Hematopoietic multipotent progenitor cell treated with erythropoietin and hydrocortisone succinate and interleukin-3 and kit ligand, for 15 days (in vitro differentiated cells): Measurements from ENCODE around the gene POP4.
"Not testable (repeated sequence)": the region's sequence is repeated elsewhere in the genome, so short reads cannot be mapped to it uniquely, and the experiment has no call there.

Experiments
- DNase-seq: peaks from one replicate; pipeline ENCODE4 v3.0.0-alpha.2; 2015; ENCODE audit warnings: low spot score

Gene POP4

GRCh38 chr19:29612121-29612520, 6.0 kb downstream of the POP4 start:
- no peak for DNase-seq

DNA sequence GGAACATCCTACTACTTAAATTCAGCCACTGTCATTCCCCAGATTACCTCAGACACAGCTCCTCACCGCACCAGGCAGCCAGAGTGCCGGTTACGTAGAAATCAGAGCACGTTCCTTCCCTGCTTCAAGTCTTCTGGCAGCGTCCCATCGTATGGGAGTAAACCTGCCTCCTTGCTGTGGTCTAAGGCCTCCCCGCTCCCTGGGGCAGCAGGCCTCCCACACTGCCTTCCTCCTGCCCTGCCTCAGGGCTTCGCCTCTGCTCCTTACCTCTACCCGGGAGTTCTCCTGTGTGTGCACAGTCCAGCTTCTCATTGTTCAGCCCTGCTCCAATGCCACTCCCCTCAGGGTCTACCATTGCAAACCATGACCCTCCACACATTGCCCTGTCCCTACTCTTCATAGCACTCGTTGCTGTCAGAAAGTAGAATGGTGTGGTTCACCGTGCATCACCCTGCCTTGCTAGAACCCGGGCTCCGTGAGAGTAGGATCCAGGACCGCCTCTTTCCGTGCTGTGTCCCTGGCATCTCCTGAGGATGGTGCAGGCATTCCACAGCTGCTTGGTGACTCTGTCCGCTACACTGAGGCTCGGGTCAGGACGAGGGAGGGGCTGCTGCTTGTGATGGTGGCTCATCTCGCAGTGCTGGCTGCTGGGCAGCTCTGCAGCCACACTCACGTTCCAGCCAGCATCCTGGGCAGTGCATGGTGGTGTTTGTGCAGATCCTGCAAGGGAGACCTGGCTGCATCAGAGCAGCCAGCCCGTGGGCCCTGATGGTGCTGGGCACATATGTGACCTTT, 6.9 kb downstream of the POP4 start:
- no peak for DNase-seq

- no peak for DNase-seq
Observed at GRCh38 chr19:29614046-29614445, 8.0 kb downstream of the POP4 start.

DNA sequence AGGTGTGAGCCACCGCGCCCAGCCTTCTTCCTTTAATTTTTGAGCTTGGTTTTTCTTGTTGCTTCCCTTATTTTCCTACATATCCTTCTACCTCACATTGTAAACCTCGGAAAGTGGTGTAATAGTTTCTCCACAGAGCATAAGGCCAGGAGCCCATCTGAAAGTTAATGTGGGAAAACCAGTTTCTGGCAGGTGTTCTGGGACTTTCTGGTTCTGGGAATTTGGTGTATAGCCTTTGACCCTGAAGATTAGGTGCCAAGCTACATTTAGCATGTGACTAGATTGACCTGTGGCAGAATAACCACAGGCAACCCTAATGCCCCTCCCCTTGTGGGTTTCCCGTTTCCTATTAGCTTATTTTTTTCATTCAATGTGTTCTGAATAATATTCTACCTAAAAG, 8.7 kb downstream of the POP4 start:
- no peak for DNase-seq

DNA sequence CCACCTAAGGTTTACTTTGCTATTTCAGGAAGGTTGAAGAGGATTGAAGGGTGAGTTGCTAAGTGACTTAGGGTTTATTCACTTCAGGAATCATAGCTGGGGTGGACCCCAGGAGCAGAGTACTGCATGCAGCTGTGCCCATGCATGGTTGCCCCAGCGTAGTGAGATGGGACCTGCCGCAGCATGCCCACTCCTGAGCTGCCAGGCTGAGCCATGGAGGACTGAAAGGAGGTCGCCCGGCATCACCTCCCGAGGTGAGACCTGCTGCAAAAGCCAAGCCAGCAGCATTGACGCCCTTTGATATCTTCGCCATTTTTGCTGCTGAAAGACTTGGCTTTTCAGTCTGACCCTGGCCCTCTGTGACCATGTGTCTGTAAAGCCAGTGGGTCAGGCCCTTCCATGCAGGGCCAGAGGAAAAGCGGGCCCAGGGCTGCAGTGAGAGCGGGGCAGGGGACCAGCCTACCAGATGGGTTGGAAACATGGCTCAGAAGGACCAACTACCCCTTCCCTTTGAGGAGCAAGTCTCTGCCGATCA, 9.9 kb downstream of the POP4 start:
- DNase-seq = no peak

GRCh38 chr19:29616541-29616940, 10.5 kb downstream of the POP4 start:
- DNase-seq = no peak

DNA sequence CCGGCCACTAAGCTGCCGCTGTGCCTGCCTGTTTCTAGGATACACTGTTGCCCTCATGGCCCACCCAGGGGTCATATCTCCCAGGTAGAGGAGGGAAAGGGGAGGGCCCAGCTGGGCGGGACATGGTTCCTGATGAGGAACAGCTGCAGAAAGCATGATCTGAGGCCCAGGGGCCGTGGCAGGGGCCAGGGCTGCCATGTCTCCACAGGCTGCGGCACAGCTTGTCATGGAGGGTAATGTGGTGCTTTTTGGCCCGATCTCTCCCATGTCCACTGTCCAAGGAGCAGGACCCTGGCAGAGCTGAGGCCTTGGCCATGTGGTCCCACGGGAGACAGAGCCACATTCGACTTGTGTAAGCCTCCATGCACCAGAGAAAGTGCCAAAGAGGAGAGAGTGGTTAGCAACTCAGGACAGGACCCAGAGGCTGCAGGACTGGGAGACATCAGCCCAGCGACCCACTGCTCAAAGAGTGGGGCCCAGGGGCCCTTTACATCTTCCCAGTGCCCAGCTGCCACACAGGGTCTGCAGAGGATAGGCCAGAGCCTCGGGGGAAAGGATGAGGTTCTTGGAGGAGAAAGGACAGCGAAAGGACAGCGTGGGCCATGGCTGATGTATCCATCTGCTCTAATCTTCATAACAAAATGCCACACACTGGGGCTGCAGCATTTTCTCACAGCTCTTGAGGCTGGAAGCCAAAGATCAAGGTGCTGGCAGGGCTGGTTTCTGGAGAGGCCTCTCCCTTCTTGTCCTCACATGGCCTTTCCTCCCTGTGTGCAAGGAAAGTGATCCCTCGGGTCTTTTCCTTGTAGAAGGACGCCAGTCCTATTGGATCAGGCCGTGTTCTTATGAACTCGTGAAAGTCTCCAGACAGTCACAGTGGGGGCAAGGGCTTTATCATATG, 11.5 kb downstream of the POP4 start:
- DNase-seq = no peak

DNA sequence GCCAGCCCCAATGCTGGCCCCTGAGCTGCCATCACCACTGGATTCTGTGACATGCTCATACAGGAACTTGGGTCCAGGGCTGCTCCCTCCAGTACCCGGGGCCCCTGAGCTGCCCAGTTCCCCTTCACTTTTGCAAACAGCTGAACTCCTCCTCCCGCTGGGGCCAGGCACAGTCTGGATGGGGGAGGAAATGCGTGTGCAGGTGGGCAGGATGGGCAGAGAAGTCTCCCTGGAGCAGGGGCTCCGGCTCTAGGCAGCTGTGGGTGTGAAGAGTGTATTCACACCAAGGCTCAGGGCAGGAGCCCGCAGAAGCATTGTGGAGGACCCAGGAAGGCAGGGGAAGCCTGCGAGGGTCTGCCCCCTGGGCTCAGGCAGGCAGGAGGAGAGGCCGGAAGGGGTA, 12.4 kb downstream of the POP4 start:
- no peak for DNase-seq

DNA sequence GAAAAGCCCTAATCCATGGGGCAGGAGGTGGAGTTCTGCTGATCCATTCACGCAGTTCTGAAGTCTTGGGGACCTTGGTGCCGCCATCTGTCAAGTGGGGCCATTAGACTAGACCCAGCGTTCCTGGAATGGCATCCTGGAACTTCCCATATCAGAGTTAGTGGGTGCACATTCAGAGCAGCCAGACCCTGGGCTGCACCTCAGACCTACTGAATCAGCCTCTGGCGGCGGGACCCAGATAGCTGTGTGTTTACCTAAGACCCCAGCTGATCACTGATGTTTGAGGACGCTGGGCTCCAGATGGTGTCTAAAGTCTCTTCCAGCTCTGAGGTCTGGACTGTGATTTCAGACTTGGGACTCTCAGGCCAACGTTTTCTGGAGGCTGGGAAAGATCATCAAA, 12.8 kb downstream of the POP4 start:
- DNase-seq = no peak

- DNase-seq = no peak
Observed at GRCh38 chr19:29620931-29621351, 14.9 kb downstream of the POP4 start.

- DNase-seq = no peak
Observed at GRCh38 chr19:29622166-29623070, 16.3 kb downstream of the POP4 start.

GRCh38 chr19:29623726-29624488, 17.8 kb downstream of the POP4 start:
- DNase-seq = no peak

GRCh38 chr19:29624489-29625185, 18.6 kb downstream of the POP4 start:
- DNase-seq = no peak

DNA sequence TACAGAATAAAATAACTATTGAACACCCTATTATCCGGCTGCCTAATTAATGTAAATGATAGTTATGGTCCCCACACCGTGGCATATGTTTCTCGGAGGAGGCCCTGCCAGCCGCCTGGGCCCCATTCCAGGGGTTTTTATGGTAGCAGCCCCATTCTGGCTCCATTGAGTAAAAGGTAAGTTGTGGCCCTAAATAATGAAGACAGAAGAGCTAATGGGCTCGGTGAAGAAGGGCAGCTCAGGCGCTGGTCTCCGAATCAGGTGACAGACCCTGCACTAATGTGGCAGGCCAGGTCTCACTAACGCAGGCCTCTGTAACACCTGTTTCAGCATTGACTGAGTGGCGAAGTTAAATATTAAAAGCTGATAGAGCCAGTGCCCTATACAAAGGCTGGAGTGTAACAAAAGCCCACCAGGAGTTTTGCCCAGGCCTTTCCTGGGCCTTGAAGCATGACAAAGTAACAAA, 19.1 kb downstream of the POP4 start:
- no peak for DNase-seq

GRCh38 chr19:29626386-29626785, 20.3 kb downstream of the POP4 start:
- no peak for DNase-seq

DNA sequence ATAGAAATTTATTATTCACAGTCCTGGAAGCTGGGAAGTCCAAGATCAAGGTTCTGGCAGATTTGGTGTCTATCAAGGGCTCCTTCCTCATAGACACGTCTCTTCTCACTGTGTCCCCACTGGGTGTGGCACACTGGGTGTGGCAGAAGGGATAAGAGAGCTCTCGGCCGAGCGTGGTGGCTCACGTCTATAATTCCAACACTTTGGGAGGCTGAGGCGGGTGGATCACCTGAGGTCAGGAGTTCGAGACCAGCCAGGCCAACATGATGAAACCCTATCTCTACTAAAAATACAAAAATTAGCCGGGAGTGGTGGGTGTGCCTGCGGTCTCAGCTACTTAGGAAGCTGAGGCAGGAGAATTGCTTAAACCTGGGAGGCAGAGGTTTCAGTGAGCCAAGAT, 20.7 kb downstream of the POP4 start:
- not testable (repeated sequence) for DNase-seq

DNA sequence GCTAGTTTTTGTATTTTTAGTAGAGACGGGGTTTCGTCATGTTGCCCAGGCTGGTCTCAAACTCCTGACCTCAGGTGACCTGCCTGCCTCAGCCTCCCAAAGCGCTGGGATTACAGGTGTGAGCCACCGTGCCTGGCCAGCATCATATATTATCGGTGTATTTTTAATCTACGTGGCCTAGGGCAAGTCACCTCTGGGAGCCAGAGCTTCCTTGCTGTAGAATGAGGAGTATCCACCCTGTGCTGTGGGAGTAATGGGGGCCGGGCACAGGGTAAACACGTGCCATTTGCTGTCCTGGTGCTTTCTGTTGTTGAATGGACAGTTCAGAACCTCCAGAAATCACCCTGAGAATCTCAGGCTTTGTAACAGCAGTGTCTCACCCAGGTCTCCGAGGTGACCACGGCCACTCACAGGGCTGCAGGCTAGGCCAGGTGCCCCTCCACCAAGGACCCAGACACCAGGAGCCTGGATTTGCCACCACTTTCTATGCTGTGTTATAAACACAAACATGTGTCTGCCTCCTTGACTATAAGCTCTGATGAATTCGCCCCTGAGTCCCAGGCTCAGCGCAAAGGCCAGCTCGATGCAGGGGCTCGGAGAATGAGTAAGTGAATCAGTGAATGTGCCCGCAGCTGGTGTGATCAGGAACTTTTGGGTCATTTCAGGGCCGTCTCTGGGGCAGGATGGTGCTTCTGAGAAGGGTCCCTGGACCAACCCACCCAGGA, 22.7 kb downstream of the POP4 start:
- no peak for DNase-seq

GRCh38 chr19:29629836-29630534, 23.9 kb downstream of the POP4 start:
- DNase-seq = no peak

DNA sequence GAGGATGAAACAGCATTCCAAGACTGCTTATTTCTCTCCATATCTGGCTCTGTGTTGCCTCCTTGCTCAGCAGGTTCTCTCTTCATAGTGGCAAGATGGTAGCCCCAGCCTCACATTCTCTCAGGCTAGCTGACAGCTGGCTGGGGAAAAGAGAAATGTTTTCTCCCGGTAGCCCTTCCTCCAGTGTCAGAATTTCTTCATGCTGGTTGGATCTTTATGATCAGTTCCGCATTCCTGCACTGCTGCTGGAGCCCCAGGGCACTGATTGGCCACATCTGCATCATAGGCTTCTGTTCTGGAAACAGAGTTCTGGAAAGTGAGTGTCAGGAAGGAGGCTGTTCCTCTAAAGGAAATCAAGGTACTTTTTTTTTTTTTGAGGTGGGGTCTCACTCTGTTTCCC, 24.6 kb downstream of the POP4 start:
- no peak for DNase-seq
